HS-27A (cell line): ENCODE measurements around the gene C3orf70.

Source experiments
- DNase-seq: peaks from one replicate; pipeline ENCODE4 v3.0.0-alpha.2; 2012; ENCODE audit warnings: low read depth, missing footprints

The C3orf70 gene

DNA sequence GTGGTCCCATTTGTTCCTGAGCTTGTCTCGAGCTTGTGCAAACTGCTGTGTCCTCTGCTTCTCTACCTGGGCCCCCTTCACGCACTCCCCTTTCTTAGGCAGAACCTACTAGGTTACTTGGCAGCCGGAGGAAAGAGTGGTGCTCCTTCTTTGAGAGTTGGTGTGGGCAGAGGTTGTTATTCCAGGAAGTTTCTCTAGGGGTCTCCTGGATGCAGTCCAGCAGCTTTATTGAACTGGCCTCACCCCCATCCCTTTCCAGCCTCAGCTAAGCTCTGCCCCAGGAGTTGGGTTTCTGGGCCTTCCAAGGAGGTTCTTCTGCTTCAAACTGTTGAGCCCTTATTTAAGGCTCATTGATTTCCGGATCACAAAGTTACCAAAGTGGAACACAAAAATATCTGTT, 103.2 kb downstream of the C3orf70 start:
- DNase-seq, result no peak

DNA sequence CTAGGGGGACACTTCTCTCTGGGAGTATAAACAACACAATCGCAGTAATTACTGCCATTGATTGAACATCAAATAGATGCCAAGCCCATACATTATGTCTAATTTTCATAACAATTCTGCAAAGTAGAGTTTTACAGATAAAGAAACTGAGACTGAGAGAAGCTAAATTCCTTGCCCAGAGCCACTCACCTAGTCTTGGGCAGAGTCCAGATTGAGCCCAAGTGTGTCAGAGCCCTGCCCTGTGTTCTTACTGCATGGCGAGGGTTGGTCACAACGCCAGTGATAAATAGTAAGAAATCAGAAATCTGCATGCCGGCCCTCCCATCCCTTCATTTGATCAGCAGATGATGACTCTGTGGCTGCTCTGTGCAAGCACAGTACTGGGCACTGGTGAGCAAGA, 106.3 kb downstream of the C3orf70 start:
- DNase-seq, result no peak

GRCh38 chr3:185046164-185046515, 106.7 kb downstream of the C3orf70 start:
- no peak for DNase-seq

DNA sequence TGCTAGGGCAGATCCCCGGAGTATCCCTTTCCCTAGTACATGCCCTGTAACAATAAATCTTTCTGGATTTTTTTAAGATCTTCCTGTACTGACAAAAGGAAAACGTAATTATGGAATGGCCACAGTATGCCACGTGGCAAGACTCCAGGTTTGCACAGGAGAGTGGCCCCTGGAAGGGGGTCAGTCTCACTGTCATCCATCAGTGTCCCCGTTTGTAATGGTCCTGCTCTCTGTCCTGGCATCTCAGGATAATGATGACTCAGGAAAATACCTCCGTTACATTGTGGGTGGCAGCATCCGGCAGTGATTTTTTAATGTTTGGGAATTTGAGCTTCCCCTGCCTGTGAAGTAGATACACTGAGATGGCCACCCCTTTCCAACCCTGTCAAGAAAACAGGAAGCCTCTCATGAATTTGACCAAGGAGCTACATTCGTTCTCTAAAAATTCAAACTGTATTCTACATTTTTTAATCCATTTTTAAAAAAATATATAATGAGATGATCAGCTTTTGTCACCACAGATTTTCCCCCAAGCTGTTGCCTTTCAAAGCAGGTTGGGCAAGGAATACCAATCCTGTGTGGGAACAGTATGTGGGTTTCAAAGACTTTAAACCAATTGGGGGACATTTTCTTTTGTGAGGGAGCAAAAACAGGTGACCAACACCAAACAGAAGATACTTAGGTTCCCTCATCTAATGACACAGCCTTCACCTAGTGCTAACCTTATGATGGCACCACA, 110.4 kb downstream of the C3orf70 start:
- DNase-seq, result no peak

DNA sequence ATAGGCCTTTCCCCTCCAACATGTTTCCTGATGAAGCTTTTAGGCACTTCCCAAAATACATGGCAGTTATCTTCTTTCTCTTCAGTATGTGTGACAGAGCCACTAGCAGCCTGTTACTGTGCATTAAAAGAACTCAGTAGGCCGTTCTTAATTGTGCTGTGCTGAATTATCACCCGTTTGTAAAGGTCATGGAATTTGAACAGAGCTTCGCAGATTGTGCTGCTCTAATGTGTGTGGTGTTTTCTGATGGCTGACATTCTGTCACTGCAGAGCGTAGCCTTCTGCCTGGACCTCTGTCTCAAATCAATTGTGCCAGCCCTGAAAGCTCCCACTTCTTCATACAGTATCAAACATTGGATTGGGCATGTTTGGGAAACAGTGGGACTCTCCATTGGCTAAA, 111.3 kb downstream of the C3orf70 start:
- DNase-seq, result no peak

- no peak for DNase-seq
These were observed 112.4 kb downstream of the C3orf70 start for GRCh38 chr3:185040425-185040824.

GRCh38 chr3:185037801-185038200, 115.1 kb downstream of the C3orf70 start:
- DNase-seq, result no peak

DNA sequence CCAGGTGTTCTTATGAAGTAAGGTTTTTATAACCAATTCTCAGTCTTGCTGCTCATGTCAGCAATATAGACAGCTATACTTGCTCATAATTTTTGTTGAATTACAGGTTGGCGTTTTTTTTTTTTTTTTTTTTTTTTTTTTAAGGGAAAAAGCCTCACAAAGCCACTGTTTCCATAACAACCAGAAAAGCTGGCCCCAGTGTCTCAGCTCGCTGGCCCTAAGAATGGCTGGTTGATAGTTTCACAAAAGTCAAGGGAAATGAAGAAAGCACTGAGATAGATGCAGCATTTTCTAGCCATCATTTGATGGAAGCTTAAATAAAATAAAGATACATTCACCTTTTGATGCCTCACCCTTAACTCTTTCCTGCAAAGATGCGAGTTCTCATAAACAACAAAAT, 121.9 kb downstream of the C3orf70 start:
- DNase-seq, result no peak

DNA sequence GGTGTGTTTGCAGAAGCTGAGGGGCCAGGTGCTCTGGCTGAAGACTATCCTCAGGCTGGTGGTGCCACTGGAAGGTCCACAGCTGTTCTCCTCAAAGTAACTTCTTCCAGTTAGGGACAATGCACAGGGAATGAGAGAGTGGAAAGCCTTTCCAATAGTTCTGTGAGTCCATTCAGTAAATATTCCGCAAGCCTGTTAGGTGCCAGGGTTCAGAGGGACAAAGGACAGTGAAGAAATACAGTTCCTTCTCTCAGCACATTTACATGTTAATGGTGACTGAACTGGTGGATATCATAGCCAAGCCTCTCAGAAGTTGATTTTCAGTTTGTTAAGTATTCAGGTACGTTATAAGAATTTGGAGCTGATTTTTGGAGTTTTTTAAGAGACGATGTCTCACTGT, 122.5 kb downstream of the C3orf70 start:
- no peak for DNase-seq

DNA sequence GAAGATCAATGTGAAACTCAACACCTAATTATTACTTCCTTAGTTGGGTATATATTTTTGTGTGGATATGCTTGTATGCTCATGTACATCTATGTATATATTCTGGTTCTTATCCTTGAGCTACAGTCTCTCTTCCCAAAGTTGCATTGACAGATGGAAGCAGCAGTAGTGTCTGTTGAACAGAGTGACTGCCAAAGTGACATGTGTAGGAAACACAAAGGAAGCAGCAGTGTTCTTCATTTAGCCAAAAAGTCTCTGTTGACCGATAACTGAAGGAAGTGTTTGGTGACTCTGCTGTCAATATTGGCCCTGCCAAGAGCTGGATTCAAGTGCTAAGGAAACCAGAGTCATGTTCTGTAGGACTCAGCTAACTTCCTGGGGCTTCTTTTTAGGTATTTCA, 123.8 kb downstream of the C3orf70 start:
- no peak for DNase-seq

DNA sequence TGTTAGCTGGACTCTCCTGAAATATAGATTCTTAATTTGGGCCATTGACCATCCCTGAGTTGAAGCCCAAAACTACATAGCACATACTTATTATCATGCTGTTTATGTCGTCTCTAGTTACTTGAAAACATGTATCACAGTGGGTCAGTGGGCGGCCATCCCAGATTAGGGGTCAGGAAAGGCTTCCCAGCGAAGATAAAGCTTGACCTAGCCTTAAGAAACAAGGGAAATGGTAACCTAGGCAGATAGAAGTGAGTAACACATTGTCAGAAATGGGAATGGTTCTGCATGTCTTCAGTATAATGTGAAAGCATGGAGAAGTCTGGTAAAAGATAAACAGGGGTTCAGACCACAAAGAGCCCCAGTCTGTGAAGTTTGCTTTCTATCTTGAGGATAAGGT, 124.7 kb downstream of the C3orf70 start:
- DNase-seq, result no peak
